HEK293 (cell line): Measurements from ENCODE around the gene KCNK15.

ENCODE experiments used
- GLI2 ChIP-seq: fragments of 450-650 bp; formaldehyde crosslinking; IDR thresholded peaks from 2 replicates; pipeline ENCODE4; 2017; ENCODE audit warnings: missing biosample characterization, missing genetic modification characterization, low read depth, borderline replicate concordance
- GLIS2 ChIP-seq: fragments of 450-650 bp; formaldehyde crosslinking; IDR thresholded peaks from 2 replicates; pipeline ENCODE4 v1.5.1; 2016; ENCODE audit warnings: missing biosample characterization, missing genetic modification characterization
- HOXA7 ChIP-seq: sonication (generic); formaldehyde crosslinking; IDR thresholded peaks from 2 replicates; pipeline ENCODE4 v1.8.1; 2022; ENCODE audit warnings: missing genetic modification reagents, borderline replicate concordance
- KLF1 ChIP-seq: fragments of 450-650 bp; formaldehyde crosslinking; IDR thresholded peaks from 2 replicates; pipeline ENCODE4 v1.5.1; 2016; ENCODE audit warnings: missing biosample characterization, missing genetic modification characterization
- KLF10 ChIP-seq: fragments of 450-650 bp; IDR thresholded peaks from 2 replicates; pipeline ENCODE4 v1.5.1; 2018; ENCODE audit warnings: missing biosample characterization, mild to moderate bottlenecking, missing genetic modification characterization
- KLF9 ChIP-seq: fragments of 450-650 bp; formaldehyde crosslinking; IDR thresholded peaks from 2 replicates; pipeline ENCODE4 v1.5.1; 2016; ENCODE audit warnings: missing biosample characterization, missing genetic modification characterization, low read depth
- MZF1 ChIP-seq: fragments of 450-650 bp; formaldehyde crosslinking; IDR thresholded peaks from 2 replicates; pipeline ENCODE4 v1.5.1; 2017; ENCODE audit warnings: missing biosample characterization, missing genetic modification characterization, borderline replicate concordance
- PBX3 ChIP-seq: sonication (generic); formaldehyde crosslinking; IDR thresholded peaks from 2 replicates; pipeline ENCODE4 v1.8.1; 2022; ENCODE audit warnings: mild to moderate bottlenecking, moderate library complexity, missing genetic modification reagents
- PRDM2 ChIP-seq: fragments of 450-650 bp; formaldehyde crosslinking; IDR thresholded peaks from 2 replicates; pipeline ENCODE4 v1.5.1; 2016; ENCODE audit warnings: missing biosample characterization, missing genetic modification characterization, borderline replicate concordance
- SCRT1 ChIP-seq: fragments of 450-650 bp; formaldehyde crosslinking; IDR thresholded peaks from 2 replicates; pipeline ENCODE4 v1.5.1; 2016; ENCODE audit warnings: missing biosample characterization, missing genetic modification characterization, borderline replicate concordance
- SP3 ChIP-seq: fragments of 450-650 bp; formaldehyde crosslinking; IDR thresholded peaks from 2 replicates; pipeline ENCODE4 v1.5.1; 2016; ENCODE audit warnings: missing biosample characterization, missing genetic modification characterization
- TCF7L2 ChIP-seq: IDR thresholded peaks from 2 replicates; pipeline ENCODE4 v1.6.1; 2011; ENCODE audit warnings: low read depth, mild to moderate bottlenecking, inconsistent platforms, low read length, moderate library complexity, borderline replicate concordance
- TRIM28 ChIP-seq: IDR thresholded peaks from 2 replicates; pipeline ENCODE4 v1.6.1; 2011; ENCODE audit warnings: low read length, control low read depth, borderline replicate concordance
- WT1 ChIP-seq: fragments of 450-650 bp; formaldehyde crosslinking; IDR thresholded peaks from 2 replicates; pipeline ENCODE4 v1.5.1; 2016; ENCODE audit warnings: missing biosample characterization, missing genetic modification characterization
- ZBTB7A ChIP-seq: fragments of 450-650 bp; formaldehyde crosslinking; IDR thresholded peaks from 2 replicates; pipeline ENCODE4 v1.5.1; 2016; ENCODE audit warnings: low read depth, missing biosample characterization, missing genetic modification characterization
- ZBTB8A ChIP-seq: fragments of 450-650 bp; formaldehyde crosslinking; IDR thresholded peaks from 2 replicates; pipeline ENCODE4 v1.5.1; 2016; ENCODE audit warnings: missing biosample characterization, missing genetic modification characterization
- ZNF133 ChIP-seq: fragments of 450-650 bp; formaldehyde crosslinking; IDR thresholded peaks from 2 replicates; pipeline ENCODE4 v1.5.1; 2016; ENCODE audit warnings: missing biosample characterization, missing genetic modification characterization
- ZNF155 ChIP-seq: fragments of 450-650 bp; formaldehyde crosslinking; IDR thresholded peaks from 2 replicates; pipeline ENCODE4 v1.5.1; 2016; ENCODE audit warnings: missing biosample characterization, missing genetic modification characterization
- ZNF202 ChIP-seq: fragments of 450-650 bp; formaldehyde crosslinking; IDR thresholded peaks from 2 replicates; pipeline ENCODE4 v1.5.1; 2016; ENCODE audit warnings: missing biosample characterization, missing genetic modification characterization, borderline replicate concordance
- ZNF366 ChIP-seq: fragments of 450-650 bp; formaldehyde crosslinking; conservative IDR thresholded peaks from 2 replicates; pipeline ENCODE4 v1.5.1; 2016; ENCODE audit warnings: missing biosample characterization, missing genetic modification characterization
- ZNF404 ChIP-seq: fragments of 450-650 bp; formaldehyde crosslinking; IDR thresholded peaks from 2 replicates; pipeline ENCODE4 v1.5.1; 2017; ENCODE audit warnings: missing biosample characterization, missing genetic modification characterization
- ZNF48 ChIP-seq: fragments of 450-650 bp; formaldehyde crosslinking; IDR thresholded peaks from 2 replicates; pipeline ENCODE4 v1.5.1; 2016; ENCODE audit warnings: missing biosample characterization, missing genetic modification characterization
- ZNF544 ChIP-seq: fragments of 450-650 bp; formaldehyde crosslinking; IDR thresholded peaks from 2 replicates; pipeline ENCODE4 v1.5.0; 2017; ENCODE audit warnings: missing biosample characterization, missing genetic modification characterization
- ZNF629 ChIP-seq: fragments of 450-650 bp; formaldehyde crosslinking; IDR thresholded peaks from 2 replicates; pipeline ENCODE4 v1.5.1; 2017; ENCODE audit warnings: missing biosample characterization, missing genetic modification characterization
- ZNF776 ChIP-seq: fragments of 450-650 bp; formaldehyde crosslinking; IDR thresholded peaks from 2 replicates; pipeline ENCODE4 v1.5.0; 2017; ENCODE audit warnings: missing biosample characterization, missing genetic modification characterization, borderline replicate concordance
- ZNF777 ChIP-seq: fragments of 450-650 bp; formaldehyde crosslinking; IDR thresholded peaks from 2 replicates; pipeline ENCODE4 v1.5.1; 2017; ENCODE audit warnings: missing biosample characterization, missing genetic modification characterization, borderline replicate concordance
- ZNF792 ChIP-seq: fragments of 450-650 bp; formaldehyde crosslinking; IDR thresholded peaks from 2 replicates; pipeline ENCODE4 v1.5.1; 2016; ENCODE audit warnings: missing biosample characterization, missing genetic modification characterization
- ZNF843 ChIP-seq: fragments of 450-650 bp; formaldehyde crosslinking; IDR thresholded peaks from 2 replicates; pipeline ENCODE4 v1.5.1; 2016; ENCODE audit warnings: missing biosample characterization, missing genetic modification characterization
- ZSCAN30 ChIP-seq: fragments of 450-650 bp; IDR thresholded peaks from 2 replicates; pipeline ENCODE4 v1.5.1; 2018; ENCODE audit warnings: missing biosample characterization, mild to moderate bottlenecking, missing genetic modification characterization, moderate library complexity
- TF ChIP-seq, protein P1 (sequence below): fragments of 450-650 bp; IDR thresholded peaks from 2 replicates; pipeline ENCODE4 v1.5.1; 2018; ENCODE audit warnings: missing biosample characterization, missing genetic modification characterization
- TF ChIP-seq, protein P2 (sequence below): fragments of 450-650 bp; formaldehyde crosslinking; IDR thresholded peaks from 2 replicates; pipeline ENCODE4 v1.5.1; 2016; ENCODE audit warnings: missing biosample characterization, missing genetic modification characterization

Gene KCNK15

GRCh38 chr20:44728801-44729443, 16.7 kb upstream of the KCNK15 start (continued):
- TF ChIP-seq, protein P1, sequence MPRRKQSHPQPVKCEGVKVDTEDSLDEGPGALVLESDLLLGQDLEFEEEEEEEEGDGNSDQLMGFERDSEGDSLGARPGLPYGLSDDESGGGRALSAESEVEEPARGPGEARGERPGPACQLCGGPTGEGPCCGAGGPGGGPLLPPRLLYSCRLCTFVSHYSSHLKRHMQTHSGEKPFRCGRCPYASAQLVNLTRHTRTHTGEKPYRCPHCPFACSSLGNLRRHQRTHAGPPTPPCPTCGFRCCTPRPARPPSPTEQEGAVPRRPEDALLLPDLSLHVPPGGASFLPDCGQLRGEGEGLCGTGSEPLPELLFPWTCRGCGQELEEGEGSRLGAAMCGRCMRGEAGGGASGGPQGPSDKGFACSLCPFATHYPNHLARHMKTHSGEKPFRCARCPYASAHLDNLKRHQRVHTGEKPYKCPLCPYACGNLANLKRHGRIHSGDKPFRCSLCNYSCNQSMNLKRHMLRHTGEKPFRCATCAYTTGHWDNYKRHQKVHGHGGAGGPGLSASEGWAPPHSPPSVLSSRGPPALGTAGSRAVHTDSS (tag by site-specific recombination): no peak
- no peak for TF ChIP-seq ZNF202 (tag by site-specific recombination)
- TF ChIP-seq KLF10 (tag by site-specific recombination): peak; percentile 92
- no peak for TF ChIP-seq ZNF133 (tag by site-specific recombination)
- no peak; the same call in 1 of the 2 replicates for TF ChIP-seq TRIM28
- TF ChIP-seq SCRT1 (tag by site-specific recombination): no peak
- no peak for TF ChIP-seq ZNF155 (tag by site-specific recombination)
- no peak for TF ChIP-seq ZNF776 (tag by site-specific recombination)
- peak; percentile 99 for TF ChIP-seq ZNF629 (tag by site-specific recombination)
- no peak for TF ChIP-seq ZNF404
- no peak for TF ChIP-seq ZNF48 (tag by site-specific recombination)
- TF ChIP-seq TCF7L2: no peak
- peak; percentile 53; the same call in 1 of the 2 replicates for TF ChIP-seq ZSCAN30
- no peak for TF ChIP-seq HOXA7
- TF ChIP-seq ZNF366 (tag by site-specific recombination): peak; percentile 98
- no peak for TF ChIP-seq ZNF544 (tag by site-specific recombination)
- TF ChIP-seq PRDM2 (tag by site-specific recombination): no peak
- 0 out of 2 replicates have a peak, but pooled peaks have one; percentile 74 for TF ChIP-seq ZBTB7A
- peak; percentile 64 for TF ChIP-seq ZBTB8A
- TF ChIP-seq PBX3: no peak
- peak; percentile 60 for TF ChIP-seq SP3 (tag by site-specific recombination)
- peak; percentile 86 for TF ChIP-seq GLIS2
- peak; percentile 89 for TF ChIP-seq WT1 (tag by site-specific recombination)
- peak; percentile 33; the same call in 1 of the 2 replicates for TF ChIP-seq KLF9 (tag by site-specific recombination)
- TF ChIP-seq, protein P2, sequence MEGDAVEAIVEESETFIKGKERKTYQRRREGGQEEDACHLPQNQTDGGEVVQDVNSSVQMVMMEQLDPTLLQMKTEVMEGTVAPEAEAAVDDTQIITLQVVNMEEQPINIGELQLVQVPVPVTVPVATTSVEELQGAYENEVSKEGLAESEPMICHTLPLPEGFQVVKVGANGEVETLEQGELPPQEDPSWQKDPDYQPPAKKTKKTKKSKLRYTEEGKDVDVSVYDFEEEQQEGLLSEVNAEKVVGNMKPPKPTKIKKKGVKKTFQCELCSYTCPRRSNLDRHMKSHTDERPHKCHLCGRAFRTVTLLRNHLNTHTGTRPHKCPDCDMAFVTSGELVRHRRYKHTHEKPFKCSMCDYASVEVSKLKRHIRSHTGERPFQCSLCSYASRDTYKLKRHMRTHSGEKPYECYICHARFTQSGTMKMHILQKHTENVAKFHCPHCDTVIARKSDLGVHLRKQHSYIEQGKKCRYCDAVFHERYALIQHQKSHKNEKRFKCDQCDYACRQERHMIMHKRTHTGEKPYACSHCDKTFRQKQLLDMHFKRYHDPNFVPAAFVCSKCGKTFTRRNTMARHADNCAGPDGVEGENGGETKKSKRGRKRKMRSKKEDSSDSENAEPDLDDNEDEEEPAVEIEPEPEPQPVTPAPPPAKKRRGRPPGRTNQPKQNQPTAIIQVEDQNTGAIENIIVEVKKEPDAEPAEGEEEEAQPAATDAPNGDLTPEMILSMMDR (tag by site-specific recombination): no peak
- TF ChIP-seq ZNF777 (tag by site-specific recombination): no peak
- TF ChIP-seq ZNF792 (tag by site-specific recombination): no peak
- peak; percentile 67 for TF ChIP-seq KLF1 (tag by site-specific recombination)
- peak; percentile 93 for TF ChIP-seq MZF1 (tag by site-specific recombination)
- peak; percentile 80 for TF ChIP-seq ZNF843
- TF ChIP-seq GLI2 (tag by site-specific recombination): peak; percentile 23; the same call in 1 of the 2 replicates
